Activated CD8-positive, alpha-beta memory T cell treated with anti-CD3 and anti-CD28 coated beads for 36 hours (primary cell): ENCODE results near the gene MRGPRD. TPM values are rescaled to one million over a fixed set of nuclear protein-coding genes. Genes with fewer than 3 reads are reported as not detected.
"Not testable (repeated sequence)": the region's sequence is repeated elsewhere in the genome, so short reads cannot be mapped to it uniquely, and the experiment has no call there.

Experiments used
- CTCF ChIA-PET: fragments of 350-600 bp; sonication (Branson Sonifier 250); formaldehyde crosslinking; loops from one replicate; lab custom pipeline; 2021; ENCODE audit warnings: antibody characterized with exemption; lab: Charles Lee
- POLR2A ChIA-PET: fragments of 350-600 bp; sonication (Branson Sonifier 250); formaldehyde crosslinking; loops from one replicate; lab custom pipeline; 2021; ENCODE audit warnings: antibody characterized with exemption; lab: Charles Lee
- total RNA-seq, 2 experiments: library from RNA; stranded (reverse); gene quantifications; one replicate each; pipeline ENCODE4 v1.2.3, GENCODE V29; 2021

MRGPRD gene
- total RNA-seq, 2 experiments from 2014 or later = not detected

- POLR2A ChIA-PET = no interaction called here
- CTCF ChIA-PET = interaction anchor here (0.6 kb wide), 1 partner anchor 23 kb away, joined by 3 read pairs; no protein-coding TSS in a partner anchor
Observed at GRCh38 chr11:69008737-69009440, 28.1 kb upstream of the MRGPRD start.

GRCh38 chr11:69007975-69008381 is 27.2 kb upstream of the MRGPRD start:
- POLR2A ChIA-PET = no interaction called here

GRCh38 chr11:69006816-69007215 is 26.0 kb upstream of the MRGPRD start:
- ChIA-PET CTCF (no interaction called here), POLR2A (no interaction called here)

More at GRCh38 chr11:69007975-69008381, 27.2 kb upstream of the MRGPRD start:
- CTCF ChIA-PET = no interaction called here

- POLR2A ChIA-PET = no interaction called here
- CTCF ChIA-PET = no interaction called here
Observed at GRCh38 chr11:69005631-69006368, 25.0 kb upstream of the MRGPRD start.

- ChIA-PET CTCF (no interaction called here), POLR2A (no interaction called here)
Observed at GRCh38 chr11:69005183-69005630, 24.4 kb upstream of the MRGPRD start.

- ChIA-PET POLR2A (no interaction called here), CTCF (no interaction called here)
Observed at GRCh38 chr11:69004411-69005182, 23.8 kb upstream of the MRGPRD start.

- ChIA-PET POLR2A (no interaction called here), CTCF (no interaction called here)
Observed at GRCh38 chr11:69003866-69004367, 23.1 kb upstream of the MRGPRD start.

- POLR2A ChIA-PET = no interaction called here
Observed at GRCh38 chr11:69003301-69003865, 22.6 kb upstream of the MRGPRD start.

GRCh38 chr11:69002570-69003231 is 21.9 kb upstream of the MRGPRD start:
- CTCF ChIA-PET = no interaction called here
- POLR2A ChIA-PET = no interaction called here

More at GRCh38 chr11:69003301-69003865, 22.6 kb upstream of the MRGPRD start:
- CTCF ChIA-PET = no interaction called here

GRCh38 chr11:69002110-69002569 is 21.4 kb upstream of the MRGPRD start:
- POLR2A ChIA-PET = no interaction called here

GRCh38 chr11:69001243-69002081 is 20.7 kb upstream of the MRGPRD start:
- POLR2A ChIA-PET = no interaction called here
- CTCF ChIA-PET = interaction anchor here (0.6 kb wide), 1 partner anchor 278 kb away, joined by 3 read pairs; no protein-coding TSS in a partner anchor

More at GRCh38 chr11:69002110-69002569, 21.4 kb upstream of the MRGPRD start:
- CTCF ChIA-PET = interaction anchor here (0.6 kb wide), 1 partner anchor 279 kb away, joined by 3 read pairs; no protein-coding TSS in a partner anchor

GRCh38 chr11:69000831-69001242 is 20.1 kb upstream of the MRGPRD start:
- CTCF ChIA-PET = no interaction called here
- POLR2A ChIA-PET = no interaction called here

GRCh38 chr11:69000391-69000790 is 19.6 kb upstream of the MRGPRD start:
- CTCF ChIA-PET = no interaction called here

GRCh38 chr11:68999748-69000355 is 19.1 kb upstream of the MRGPRD start:
- CTCF ChIA-PET = not testable (repeated sequence)

More at GRCh38 chr11:69000391-69000790, 19.6 kb upstream of the MRGPRD start:
- POLR2A ChIA-PET = no interaction called here

GRCh38 chr11:68999093-68999747 is 18.4 kb upstream of the MRGPRD start:
- ChIA-PET POLR2A (no interaction called here), CTCF (no interaction called here)

More at GRCh38 chr11:68999748-69000355, 19.1 kb upstream of the MRGPRD start:
- POLR2A ChIA-PET = not testable (repeated sequence)

- POLR2A ChIA-PET = no interaction called here
- CTCF ChIA-PET = no interaction called here
Observed at GRCh38 chr11:68998390-68998911, 17.7 kb upstream of the MRGPRD start.

GRCh38 chr11:68997995-68998348 is 17.2 kb upstream of the MRGPRD start:
- POLR2A ChIA-PET = no interaction called here
- CTCF ChIA-PET = no interaction called here
